Measurements from ENCODE around the gene PPP1R1C.

- TF ChIP-seq, protein P1, sequence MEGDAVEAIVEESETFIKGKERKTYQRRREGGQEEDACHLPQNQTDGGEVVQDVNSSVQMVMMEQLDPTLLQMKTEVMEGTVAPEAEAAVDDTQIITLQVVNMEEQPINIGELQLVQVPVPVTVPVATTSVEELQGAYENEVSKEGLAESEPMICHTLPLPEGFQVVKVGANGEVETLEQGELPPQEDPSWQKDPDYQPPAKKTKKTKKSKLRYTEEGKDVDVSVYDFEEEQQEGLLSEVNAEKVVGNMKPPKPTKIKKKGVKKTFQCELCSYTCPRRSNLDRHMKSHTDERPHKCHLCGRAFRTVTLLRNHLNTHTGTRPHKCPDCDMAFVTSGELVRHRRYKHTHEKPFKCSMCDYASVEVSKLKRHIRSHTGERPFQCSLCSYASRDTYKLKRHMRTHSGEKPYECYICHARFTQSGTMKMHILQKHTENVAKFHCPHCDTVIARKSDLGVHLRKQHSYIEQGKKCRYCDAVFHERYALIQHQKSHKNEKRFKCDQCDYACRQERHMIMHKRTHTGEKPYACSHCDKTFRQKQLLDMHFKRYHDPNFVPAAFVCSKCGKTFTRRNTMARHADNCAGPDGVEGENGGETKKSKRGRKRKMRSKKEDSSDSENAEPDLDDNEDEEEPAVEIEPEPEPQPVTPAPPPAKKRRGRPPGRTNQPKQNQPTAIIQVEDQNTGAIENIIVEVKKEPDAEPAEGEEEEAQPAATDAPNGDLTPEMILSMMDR (IDR thresholded peaks at IDR 0.05), result no peak
- no peak for TF ChIP-seq POLR2A (IDR thresholded peaks at IDR 0.05)
Measured at GRCh38 chr2:182047544-182047943, 61.9 kb downstream of the PPP1R1C start.
